ENCODE measurements around the gene LOX. TPM values are rescaled to one million over a fixed set of nuclear protein-coding genes. Genes with fewer than 3 reads are reported as not detected.

Gene LOX
- total RNA-seq, 1 donor from 2014 or later = 0.23 TPM

- Mint-ChIP-seq H3K27ac (ENCODE audit: unreplicated experiment) (no peak overlapping the region), H3K9me3 (ENCODE audit: unreplicated experiment) (no peaks in the 10 kb centered on the region), H3K36me3 (ENCODE audit: low read depth, unreplicated experiment) (no peaks in the 10 kb centered on the region), H3K4me3 (ENCODE audit: unreplicated experiment) (peak overlapping the region; percentile 65), H3K27me3 (ENCODE audit: unreplicated experiment) (no peaks in the 10 kb centered on the region), H3K4me1 (ENCODE audit: unreplicated experiment) (peaks cover 5% of the 10 kb centered on the region)
- no peak for TF ChIP-seq CTCF (IDR thresholded peaks at IDR 0.05; ENCODE audit: unreplicated experiment)
- DNase-seq (ENCODE audit: low spot score) = no peak
These were observed 23.8 kb downstream of the LOX start for GRCh38 chr5:122054266-122054665.

GRCh38 chr5:122053181-122054109 is 24.6 kb downstream of the LOX start:
- no peak overlapping the region for H3K4me3 Mint-ChIP-seq (ENCODE audit: unreplicated experiment)

GRCh38 chr5:122051569-122051968 is 26.5 kb downstream of the LOX start:
- H3K4me3 Mint-ChIP-seq (ENCODE audit: unreplicated experiment) = no peak overlapping the region
- H3K4me1 Mint-ChIP-seq (ENCODE audit: unreplicated experiment) = peaks cover 5% of the 10 kb centered on the region

More at GRCh38 chr5:122053181-122054109, 24.6 kb downstream of the LOX start:
- Mint-ChIP-seq H3K27me3 (ENCODE audit: unreplicated experiment) (peaks cover 3% of the 10 kb centered on the region), H3K27ac (ENCODE audit: unreplicated experiment) (no peak overlapping the region), H3K4me1 (ENCODE audit: unreplicated experiment) (peaks cover 5% of the 10 kb centered on the region), H3K36me3 (ENCODE audit: low read depth, unreplicated experiment) (no peaks in the 10 kb centered on the region), H3K9me3 (ENCODE audit: unreplicated experiment) (no peaks in the 10 kb centered on the region)
- no peak for DNase-seq (ENCODE audit: low spot score)
- no peak for TF ChIP-seq CTCF (IDR thresholded peaks at IDR 0.05; ENCODE audit: unreplicated experiment)

GRCh38 chr5:122050959-122051358 is 27.1 kb downstream of the LOX start:
- Mint-ChIP-seq H3K4me1 (ENCODE audit: unreplicated experiment) (peaks cover 4% of the 10 kb centered on the region), H3K36me3 (ENCODE audit: low read depth, unreplicated experiment) (no peaks in the 10 kb centered on the region), H3K4me3 (ENCODE audit: unreplicated experiment) (no peak overlapping the region), H3K27ac (ENCODE audit: unreplicated experiment) (no peak overlapping the region), H3K27me3 (ENCODE audit: unreplicated experiment) (peaks cover 5% of the 10 kb centered on the region), H3K9me3 (ENCODE audit: unreplicated experiment) (no peaks in the 10 kb centered on the region)
- no peak for TF ChIP-seq CTCF (IDR thresholded peaks at IDR 0.05; ENCODE audit: unreplicated experiment)
- DNase-seq (ENCODE audit: low spot score) = no peak

More at GRCh38 chr5:122051569-122051968, 26.5 kb downstream of the LOX start:
- Mint-ChIP-seq H3K27me3 (ENCODE audit: unreplicated experiment) (peaks cover 3% of the 10 kb centered on the region), H3K27ac (ENCODE audit: unreplicated experiment) (no peak overlapping the region), H3K36me3 (ENCODE audit: low read depth, unreplicated experiment) (no peaks in the 10 kb centered on the region), H3K9me3 (ENCODE audit: unreplicated experiment) (no peaks in the 10 kb centered on the region)
- no peak for TF ChIP-seq CTCF (IDR thresholded peaks at IDR 0.05; ENCODE audit: unreplicated experiment)
- DNase-seq (ENCODE audit: low spot score) = no peak
